Measurements from ENCODE around the gene PTPRD.

Gene PTPRD

DNA sequence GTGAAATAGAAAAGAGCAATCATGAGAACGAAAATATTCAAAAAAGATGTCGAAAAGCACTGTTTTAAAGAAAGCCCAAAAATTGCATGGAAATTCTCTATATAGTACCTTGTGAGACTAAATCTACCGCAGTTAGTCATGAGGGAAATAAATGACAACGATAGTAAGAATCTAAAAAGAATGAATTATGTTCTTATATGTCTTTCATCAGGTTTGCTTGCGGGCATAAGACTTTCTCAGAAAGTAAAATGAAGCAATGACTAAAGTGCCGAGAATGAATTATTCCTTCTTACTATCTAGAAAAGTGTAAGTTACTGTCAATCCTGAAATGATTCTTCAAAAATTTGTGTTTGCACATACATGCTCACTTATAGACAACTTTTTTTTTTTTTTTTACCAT, 26.4 kb downstream of the PTPRD start:
- H3K4me2 ChIP-seq (ENCODE audit: low read depth, low read length, poor library complexity, severe bottlenecking): no peak overlapping the region

DNA sequence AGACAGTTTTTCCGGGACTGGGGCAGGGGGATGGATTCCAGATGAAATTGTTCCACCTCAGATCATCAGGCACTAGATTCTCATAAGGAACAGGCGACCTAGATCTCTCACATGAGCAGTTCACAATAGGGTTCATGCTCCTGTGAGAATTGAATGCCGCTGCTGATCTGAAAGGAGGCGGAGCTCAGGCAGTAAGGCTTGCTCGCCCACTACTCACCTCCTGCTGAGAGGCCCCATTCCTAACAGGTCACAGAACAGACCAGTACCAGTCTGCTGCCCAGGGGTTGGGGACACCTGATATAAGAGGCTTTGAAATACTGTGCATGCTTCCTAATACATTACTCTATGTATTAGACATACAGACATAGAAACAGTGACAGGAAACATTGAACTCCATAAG, 41.1 kb downstream of the PTPRD start:
- no peaks in the 10 kb centered on the region for H4K20me1 ChIP-seq (ENCODE audit: insufficient read depth, low read length, poor library complexity, severe bottlenecking)
- no peaks in the 10 kb centered on the region for H3K36me3 ChIP-seq (ENCODE audit: insufficient read depth, low read length)
- H3K4me2 ChIP-seq (ENCODE audit: low read depth, low read length, poor library complexity, severe bottlenecking): no peak overlapping the region
- TF ChIP-seq, protein P1, sequence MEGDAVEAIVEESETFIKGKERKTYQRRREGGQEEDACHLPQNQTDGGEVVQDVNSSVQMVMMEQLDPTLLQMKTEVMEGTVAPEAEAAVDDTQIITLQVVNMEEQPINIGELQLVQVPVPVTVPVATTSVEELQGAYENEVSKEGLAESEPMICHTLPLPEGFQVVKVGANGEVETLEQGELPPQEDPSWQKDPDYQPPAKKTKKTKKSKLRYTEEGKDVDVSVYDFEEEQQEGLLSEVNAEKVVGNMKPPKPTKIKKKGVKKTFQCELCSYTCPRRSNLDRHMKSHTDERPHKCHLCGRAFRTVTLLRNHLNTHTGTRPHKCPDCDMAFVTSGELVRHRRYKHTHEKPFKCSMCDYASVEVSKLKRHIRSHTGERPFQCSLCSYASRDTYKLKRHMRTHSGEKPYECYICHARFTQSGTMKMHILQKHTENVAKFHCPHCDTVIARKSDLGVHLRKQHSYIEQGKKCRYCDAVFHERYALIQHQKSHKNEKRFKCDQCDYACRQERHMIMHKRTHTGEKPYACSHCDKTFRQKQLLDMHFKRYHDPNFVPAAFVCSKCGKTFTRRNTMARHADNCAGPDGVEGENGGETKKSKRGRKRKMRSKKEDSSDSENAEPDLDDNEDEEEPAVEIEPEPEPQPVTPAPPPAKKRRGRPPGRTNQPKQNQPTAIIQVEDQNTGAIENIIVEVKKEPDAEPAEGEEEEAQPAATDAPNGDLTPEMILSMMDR (conservative IDR thresholded peaks at IDR 0.05; ENCODE audit: low read length): no peak
- TF ChIP-seq EZH2phosphoT487 (IDR thresholded peaks at IDR 0.05; ENCODE audit: borderline replicate concordance): no peak
- no peak overlapping the region for H2AFZ ChIP-seq (ENCODE audit: low read length)
- no peaks in the 10 kb centered on the region for H3F3A ChIP-seq (ENCODE audit: low read depth)
- no peak overlapping the region for H3K4me3 ChIP-seq (ENCODE audit: low read length, poor library complexity, severe bottlenecking)
- no peaks in the 10 kb centered on the region for H3K27me3 ChIP-seq (ENCODE audit: insufficient read depth, low read length, poor library complexity, severe bottlenecking)
- H3K9me3 ChIP-seq (ENCODE audit: insufficient read depth, low read depth, low read length): no peaks in the 10 kb centered on the region
- H3K9me2 ChIP-seq (replicated peaks; ENCODE audit: low read depth, low read length): no peaks in the 10 kb centered on the region; the same call in 1 of the 2 replicates
- no peaks in the 10 kb centered on the region for H3K4me1 ChIP-seq (ENCODE audit: insufficient read depth, low read length, poor library complexity, severe bottlenecking)
- no peak overlapping the region for H3K9ac ChIP-seq (ENCODE audit: low read depth, low read length, poor library complexity, severe bottlenecking)
- no peaks in the 10 kb centered on the region for H3K79me2 ChIP-seq (ENCODE audit: insufficient read depth, low read length)

More for the DNA sequence above, 26.4 kb downstream of the PTPRD start:
- H3K79me2 ChIP-seq (ENCODE audit: insufficient read depth, low read length): no peaks in the 10 kb centered on the region
- H3K9me3 ChIP-seq (ENCODE audit: insufficient read depth, low read depth, low read length): no peaks in the 10 kb centered on the region
- H3K36me3 ChIP-seq (ENCODE audit: insufficient read depth, low read length): no peaks in the 10 kb centered on the region
- H3K9ac ChIP-seq (ENCODE audit: low read depth, low read length, poor library complexity, severe bottlenecking): no peak overlapping the region
- H3K4me3 ChIP-seq (ENCODE audit: low read length, poor library complexity, severe bottlenecking): no peak overlapping the region
- no peaks in the 10 kb centered on the region for H3F3A ChIP-seq (ENCODE audit: low read depth)
- no peaks in the 10 kb centered on the region for H3K4me1 ChIP-seq (ENCODE audit: insufficient read depth, low read length, poor library complexity, severe bottlenecking)
- H4K20me1 ChIP-seq (ENCODE audit: insufficient read depth, low read length, poor library complexity, severe bottlenecking): no peaks in the 10 kb centered on the region
- no peaks in the 10 kb centered on the region for H3K27me3 ChIP-seq (ENCODE audit: insufficient read depth, low read length, poor library complexity, severe bottlenecking)
- TF ChIP-seq, protein P1 (conservative IDR thresholded peaks at IDR 0.05; ENCODE audit: low read length): no peak
- no peak for TF ChIP-seq EZH2phosphoT487 (IDR thresholded peaks at IDR 0.05; ENCODE audit: borderline replicate concordance)
- H2AFZ ChIP-seq (ENCODE audit: low read length): no peak overlapping the region
- H3K9me2 ChIP-seq (replicated peaks; ENCODE audit: low read depth, low read length): no peaks in the 10 kb centered on the region

DNA sequence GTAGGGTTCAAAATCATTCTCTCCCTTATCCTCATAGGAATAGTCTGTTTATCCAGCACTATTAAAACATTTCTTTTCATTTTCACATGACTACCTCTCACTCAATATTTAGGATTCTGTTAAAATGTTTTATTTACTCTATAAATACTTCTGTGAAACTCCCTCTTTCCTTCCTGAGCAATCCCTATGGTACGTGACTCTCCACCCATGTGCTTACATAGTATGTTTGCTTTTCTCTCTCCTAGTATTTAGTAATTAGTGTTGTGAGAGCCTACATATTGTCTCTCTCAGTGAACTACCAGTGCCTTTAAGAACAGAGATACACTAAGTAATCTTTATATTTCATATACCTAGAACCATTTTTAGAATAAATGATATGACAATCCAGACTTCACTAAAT, 46.0 kb downstream of the PTPRD start:
- H4K20me1 ChIP-seq (ENCODE audit: insufficient read depth, low read length, poor library complexity, severe bottlenecking): no peaks in the 10 kb centered on the region
- H3K27me3 ChIP-seq (ENCODE audit: insufficient read depth, low read length, poor library complexity, severe bottlenecking): no peaks in the 10 kb centered on the region
- H3K79me2 ChIP-seq (ENCODE audit: insufficient read depth, low read length): no peaks in the 10 kb centered on the region
- H3F3A ChIP-seq (ENCODE audit: low read depth): no peaks in the 10 kb centered on the region
- H2AFZ ChIP-seq (ENCODE audit: low read length): no peak overlapping the region
- H3K4me3 ChIP-seq (ENCODE audit: low read length, poor library complexity, severe bottlenecking): no peak overlapping the region
- no peak overlapping the region for H3K9ac ChIP-seq (ENCODE audit: low read depth, low read length, poor library complexity, severe bottlenecking)
- no peak overlapping the region for H3K4me2 ChIP-seq (ENCODE audit: low read depth, low read length, poor library complexity, severe bottlenecking)
- no peaks in the 10 kb centered on the region for H3K36me3 ChIP-seq (ENCODE audit: insufficient read depth, low read length)
- no peaks in the 10 kb centered on the region for H3K9me2 ChIP-seq (replicated peaks; ENCODE audit: low read depth, low read length)
- TF ChIP-seq EZH2phosphoT487 (IDR thresholded peaks at IDR 0.05; ENCODE audit: borderline replicate concordance): no peak
- TF ChIP-seq, protein P1 (conservative IDR thresholded peaks at IDR 0.05; ENCODE audit: low read length): no peak
- H3K9me3 ChIP-seq (ENCODE audit: insufficient read depth, low read depth, low read length): no peaks in the 10 kb centered on the region
- no peaks in the 10 kb centered on the region for H3K4me1 ChIP-seq (ENCODE audit: insufficient read depth, low read length, poor library complexity, severe bottlenecking)

Measured in Loucy (cell line).